OCI-LY3 (cell line): ENCODE results near the gene GOLGA6D.
"Not testable (repeated sequence)": the region's sequence is repeated elsewhere in the genome, so short reads cannot be mapped to it uniquely, and the experiment has no call there.

Source experiments
- H2AFZ ChIP-seq: fragments of 200-600, 300-600 bp; shearing (Covaris generic); 2 replicates; pipeline ENCODE4 v1.6.0; 2014; ENCODE audit warnings: antibody characterized with exemption, low read depth, low read length
- H3K27ac ChIP-seq: fragments of 200-600, 300-600 bp; sonication (generic); 2 replicates; pipeline ENCODE4 v1.5.1; 2014; ENCODE audit warnings: mild to moderate bottlenecking, low read length, moderate library complexity, mixed read lengths
- H3K27me3 ChIP-seq: fragments of 200-600, 300-600 bp; sonication (generic); 2 replicates; pipeline ENCODE4 v1.6.1; 2014; ENCODE audit warnings: low read depth, low read length, mixed read lengths
- H3K36me3 ChIP-seq: fragments of 200-600, 300-600 bp; sonication (generic); replicated peaks from 2 replicates; pipeline ENCODE3; 2014; ENCODE audit warnings: low read depth, low read length, mixed read lengths
- H3K4me1 ChIP-seq: fragments of 300-600, 200-600 bp; sonication (generic); 2 replicates; pipeline ENCODE4 v1.6.1; 2014; ENCODE audit warnings: low read length, mixed read lengths
- H3K4me2 ChIP-seq: fragments of 200-600, 300-600 bp; sonication (generic); 2 replicates; pipeline ENCODE4 v1.6.1; 2014; ENCODE audit warnings: low read length, mixed read lengths
- H3K4me3 ChIP-seq: fragments of 300-600, 200-600 bp; sonication (generic); 2 replicates; pipeline ENCODE4 v1.5.1; 2014; ENCODE audit warnings: antibody characterized with exemption, mild to moderate bottlenecking, low read length, moderate library complexity
- H3K79me2 ChIP-seq: fragments of 300-600, 200-600 bp; shearing (Covaris generic); 2 replicates; pipeline ENCODE4 v1.6.1; 2014; ENCODE audit warnings: mild to moderate bottlenecking, low read length, mixed read lengths
- H3K9ac ChIP-seq: fragments of 300-600, 200-600 bp; shearing (Covaris generic); 2 replicates; pipeline ENCODE4 v1.6.0; 2014; ENCODE audit warnings: mild to moderate bottlenecking, low read length, moderate library complexity
- H3K9me3 ChIP-seq: fragments of 200-600, 300-600 bp; shearing (Covaris generic); 2 replicates; pipeline ENCODE4 v1.6.1; 2014; ENCODE audit warnings: low read length, mixed read lengths; ENCODE audit not compliant: insufficient read depth
- H4K20me1 ChIP-seq: fragments of 200-600, 300-600 bp; sonication (generic); 2 replicates; pipeline ENCODE4 v1.6.1; 2016; ENCODE audit warnings: low read length, mixed read lengths; ENCODE audit not compliant: insufficient read depth
- CTCF ChIP-seq: fragments of 200-600, 300-600 bp; sonication (generic); IDR thresholded peaks from 2 replicates; pipeline ENCODE4 v1.5.1; 2014; ENCODE audit warnings: antibody characterized with exemption, low read length, low read depth

GOLGA6D gene

GRCh38 chr15:75274509-75275107 is 8.0 kb upstream of the GOLGA6D start:
- not testable (repeated sequence) for H3K27me3 ChIP-seq, H2AFZ ChIP-seq, H3K9ac ChIP-seq, H3K27ac ChIP-seq, H3K4me3 ChIP-seq, H3K79me2 ChIP-seq, H3K36me3 ChIP-seq, H3K4me2 ChIP-seq, H4K20me1 ChIP-seq, H3K4me1 ChIP-seq, H3K9me3 ChIP-seq
- peak; percentile 45 for TF ChIP-seq CTCF

- H2AFZ ChIP-seq, H3K9ac ChIP-seq, H3K36me3 ChIP-seq, H3K27ac ChIP-seq, H3K27me3 ChIP-seq, H3K4me3 ChIP-seq, H3K9me3 ChIP-seq, H3K4me2 ChIP-seq, H3K79me2 ChIP-seq, H4K20me1 ChIP-seq, H3K4me1 ChIP-seq: not testable (repeated sequence)
These were observed 7.0 kb upstream of the GOLGA6D start for GRCh38 chr15:75275617-75276016.

DNA sequence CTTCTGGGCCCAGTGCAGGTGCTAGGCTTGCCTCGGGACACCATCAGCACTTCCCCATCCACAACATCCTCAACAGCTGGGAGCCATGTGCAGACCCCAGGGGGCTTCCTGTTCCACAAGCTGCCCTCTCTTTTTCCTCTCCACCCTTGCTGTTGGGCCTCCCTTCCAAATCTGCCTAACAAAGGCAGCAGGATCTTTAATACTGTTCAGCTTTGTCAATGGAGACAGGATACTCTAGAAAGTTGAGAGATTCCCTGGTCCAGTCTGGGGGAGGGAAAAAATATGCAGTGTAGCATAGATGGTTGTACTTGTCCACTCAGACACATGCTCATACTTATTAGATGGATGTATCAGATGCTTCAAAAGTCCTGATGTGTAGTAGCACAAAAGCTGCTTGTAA is 4.1 kb upstream of the GOLGA6D start:
- not testable (repeated sequence) for H3K27ac ChIP-seq, H3K36me3 ChIP-seq, H3K4me2 ChIP-seq, H3K9me3 ChIP-seq, H4K20me1 ChIP-seq, H3K9ac ChIP-seq, H2AFZ ChIP-seq, H3K4me1 ChIP-seq, H3K27me3 ChIP-seq, H3K4me3 ChIP-seq, H3K79me2 ChIP-seq

DNA sequence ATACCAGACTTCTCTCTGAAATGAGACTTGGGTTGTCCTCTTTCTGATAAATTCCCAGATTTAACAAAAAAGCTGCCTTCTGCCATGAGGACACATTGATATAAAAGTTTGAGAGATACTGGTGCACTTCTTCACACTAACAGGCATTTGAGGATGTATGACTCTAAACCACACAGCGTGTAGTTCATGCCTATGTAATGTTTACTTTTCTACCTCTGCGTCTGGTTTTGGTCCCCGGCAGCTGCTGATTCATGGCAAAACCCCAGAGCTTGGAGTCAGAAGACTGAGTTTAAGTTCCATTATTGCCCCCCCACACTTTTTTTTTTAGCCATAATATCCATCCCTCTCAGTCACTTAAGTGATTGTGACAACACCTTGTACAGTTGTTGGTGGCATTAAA is 1.5 kb downstream of the GOLGA6D start:
- not testable (repeated sequence) for H3K36me3 ChIP-seq, H3K9me3 ChIP-seq, H3K27ac ChIP-seq, H3K4me3 ChIP-seq, H3K9ac ChIP-seq, H4K20me1 ChIP-seq, H3K27me3 ChIP-seq, H3K4me1 ChIP-seq, H3K79me2 ChIP-seq, H3K4me2 ChIP-seq, H2AFZ ChIP-seq

DNA sequence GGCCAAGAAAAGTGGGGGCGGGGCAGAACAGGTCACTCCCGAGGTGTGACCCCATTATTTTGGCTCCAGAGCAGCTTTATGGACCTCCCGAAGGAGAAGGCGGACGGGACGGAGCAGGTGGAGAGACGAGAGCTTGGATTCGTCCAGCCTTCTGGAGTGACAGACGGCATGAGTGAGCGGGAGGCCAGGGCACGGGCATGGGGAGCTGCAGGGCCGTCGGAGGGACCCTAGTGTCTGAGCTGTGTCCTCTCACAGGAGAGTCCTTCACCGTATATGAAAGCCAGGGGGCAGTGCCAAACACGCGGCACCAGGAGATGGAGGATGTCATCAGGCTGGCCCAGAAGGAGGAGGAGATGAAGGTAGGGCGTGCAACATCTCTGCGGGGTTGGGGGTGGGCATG is 11.0 kb downstream of the GOLGA6D start:
- H3K27ac ChIP-seq, H3K4me1 ChIP-seq, H3K9ac ChIP-seq, H2AFZ ChIP-seq, H3K4me2 ChIP-seq, H3K79me2 ChIP-seq, H3K36me3 ChIP-seq, H4K20me1 ChIP-seq, H3K4me3 ChIP-seq, H3K27me3 ChIP-seq, H3K9me3 ChIP-seq: not testable (repeated sequence)

GRCh38 chr15:75298541-75299310 is 16.1 kb downstream of the GOLGA6D start:
- not testable (repeated sequence) for H3K27me3 ChIP-seq, H3K4me1 ChIP-seq, H3K9me3 ChIP-seq, H3K79me2 ChIP-seq, H3K27ac ChIP-seq, H4K20me1 ChIP-seq, H3K36me3 ChIP-seq, H3K9ac ChIP-seq, H2AFZ ChIP-seq
- Histone ChIP-seq H3K4me2 (peak overlapping the region; percentile 34; the same call in 1 of the 2 replicates), H3K4me3 (0 out of 2 replicates have a peak overlapping the region, but pooled peaks have one; percentile 33)
